ENCODE measurements around the gene GABRR3. TPM values are rescaled to one million over a fixed set of nuclear protein-coding genes. Genes with fewer than 3 reads are reported as not detected.

Gene GABRR3
- not detected for polyA plus RNA-seq (2013, experiment 1 of 2)
- polyA plus RNA-seq (2013, experiment 2 of 2) = under 0.01 TPM

DNA sequence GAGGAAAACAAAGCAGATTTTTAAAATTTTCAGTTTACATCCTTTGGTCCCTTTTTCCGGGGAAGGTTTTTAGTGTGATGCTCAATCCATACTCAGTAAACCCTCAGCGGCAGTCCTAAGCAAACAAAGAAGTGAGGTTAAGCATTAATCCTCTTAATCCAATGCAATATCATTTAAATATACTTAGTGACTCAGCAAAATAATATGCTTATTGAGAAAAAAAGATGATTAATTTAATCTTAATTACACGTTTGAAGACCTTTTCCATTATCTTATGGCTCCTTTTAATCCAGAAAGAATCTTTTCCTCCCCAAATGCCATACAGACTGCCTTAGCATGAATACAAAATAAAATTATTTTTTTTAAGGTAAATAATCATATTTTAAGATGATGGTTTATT is at the start of gene GABRR3:
GABRR3 (minus strand) TSS at position 108 of the 400 bp plus-strand sequence. CDS start 328 bp downstream, outside the sequence.
- no peak within 1 kb of the TSS for H3K56ac ChIP-seq (ENCODE audit: low read length)
- WGBS (ENCODE audit: extremely low coverage, insufficient coverage, low lambda C conversion rate) = no CpG with 5 or more reads among the region's 3 CpGs
- H2AK5ac ChIP-seq (ENCODE audit: low read length) = no peak within 1 kb of the TSS
- H3K36me3 ChIP-seq (ENCODE audit: control insufficient read depth, insufficient read depth, low read length) = no peaks in the 10 kb centered on the region
- H4K5ac ChIP-seq (ENCODE audit: low read length) = no peak within 1 kb of the TSS
- H3K9ac ChIP-seq (ENCODE audit: low read length) = no peak within 1 kb of the TSS
- no peak within 1 kb of the TSS for H3K27ac ChIP-seq (ENCODE audit: low read depth, low read length)
- no peak within 1 kb of the TSS for H2BK15ac ChIP-seq (replicated peaks; ENCODE audit: low read depth)
- no peaks in the 10 kb centered on the region for H3K79me2 ChIP-seq (ENCODE audit: control insufficient read depth, insufficient read depth, low read length)
- H3K27me3 ChIP-seq (ENCODE audit: insufficient read depth, low read length, poor library complexity) = no peaks in the 10 kb centered on the region
- no peak within 1 kb of the TSS for H2BK120ac ChIP-seq (ENCODE audit: low read depth, low read length)
- no peak within 1 kb of the TSS for H3K18ac ChIP-seq (ENCODE audit: low read length)
- H3K4me3 ChIP-seq (ENCODE audit: low read length) = no peak within 1 kb of the TSS
- H3K79me1 ChIP-seq (ENCODE audit: low read length) = no peaks in the 10 kb centered on the region
- DNase-seq = no peak
- no peak within 1 kb of the TSS for H2BK5ac ChIP-seq (ENCODE audit: low read length)
- no peak within 1 kb of the TSS for H3K4me2 ChIP-seq (ENCODE audit: low read length)
- no peak within 1 kb of the TSS for H3K23ac ChIP-seq (ENCODE audit: low read length)
- no peak within 1 kb of the TSS for H4K8ac ChIP-seq (ENCODE audit: low read depth, low read length)
- H3K4ac ChIP-seq (ENCODE audit: low read depth, low read length) = no peak within 1 kb of the TSS
- H3K4me1 ChIP-seq (ENCODE audit: control insufficient read depth, low read depth, low read length) = no peaks in the 10 kb centered on the region

DNA sequence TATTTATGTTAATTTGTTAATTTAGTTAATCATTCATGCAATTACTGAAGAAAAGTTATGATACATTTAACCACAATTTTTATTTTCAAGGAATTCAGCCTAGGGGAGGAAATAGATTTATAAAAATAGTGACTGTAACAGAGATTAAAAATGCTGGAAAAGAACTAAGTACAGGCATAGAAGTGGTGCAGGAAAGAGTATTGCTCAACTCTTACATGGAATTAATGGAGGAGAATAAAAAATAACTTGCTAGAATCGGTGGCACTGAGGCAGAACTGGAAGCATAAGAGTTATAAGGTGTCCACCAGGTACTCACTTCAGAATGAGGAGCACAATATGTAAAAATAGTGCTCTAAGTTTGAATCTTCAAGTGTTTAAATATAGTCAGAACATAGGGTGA is 38.4 kb upstream of the GABRR3 start:
- H3K27me3 ChIP-seq (ENCODE audit: insufficient read depth, low read length, poor library complexity) = no peaks in the 10 kb centered on the region
- H4K8ac ChIP-seq (ENCODE audit: low read depth, low read length) = no peak overlapping the region
- no CpG with 5 or more reads among the region's 1 CpG for WGBS (ENCODE audit: extremely low coverage, insufficient coverage, low lambda C conversion rate)
- H3K4me1 ChIP-seq (ENCODE audit: control insufficient read depth, low read depth, low read length) = no peaks in the 10 kb centered on the region
- H3K9ac ChIP-seq (ENCODE audit: low read length) = no peak overlapping the region
- no peak overlapping the region for H3K56ac ChIP-seq (ENCODE audit: low read length)
- H3K4ac ChIP-seq (ENCODE audit: low read depth, low read length) = no peak overlapping the region
- no peak overlapping the region for H2BK5ac ChIP-seq (ENCODE audit: low read length)
- no peak overlapping the region for H3K4me2 ChIP-seq (ENCODE audit: low read length)
- DNase-seq = no peak
- no peak overlapping the region for H3K27ac ChIP-seq (ENCODE audit: low read depth, low read length)
- no peaks in the 10 kb centered on the region for H3K79me2 ChIP-seq (ENCODE audit: control insufficient read depth, insufficient read depth, low read length)
- no peak overlapping the region for H3K18ac ChIP-seq (ENCODE audit: low read length)
- no peaks in the 10 kb centered on the region for H3K36me3 ChIP-seq (ENCODE audit: control insufficient read depth, insufficient read depth, low read length)
- H2BK15ac ChIP-seq (replicated peaks; ENCODE audit: low read depth) = no peak overlapping the region
- H3K23ac ChIP-seq (ENCODE audit: low read length) = no peak overlapping the region
- no peak overlapping the region for H2BK120ac ChIP-seq (ENCODE audit: low read depth, low read length)
- no peak overlapping the region for H4K5ac ChIP-seq (ENCODE audit: low read length)
- H2AK5ac ChIP-seq (ENCODE audit: low read length) = no peak overlapping the region
- H3K79me1 ChIP-seq (ENCODE audit: low read length) = no peaks in the 10 kb centered on the region
- no peak overlapping the region for H3K4me3 ChIP-seq (ENCODE audit: low read length)

DNA sequence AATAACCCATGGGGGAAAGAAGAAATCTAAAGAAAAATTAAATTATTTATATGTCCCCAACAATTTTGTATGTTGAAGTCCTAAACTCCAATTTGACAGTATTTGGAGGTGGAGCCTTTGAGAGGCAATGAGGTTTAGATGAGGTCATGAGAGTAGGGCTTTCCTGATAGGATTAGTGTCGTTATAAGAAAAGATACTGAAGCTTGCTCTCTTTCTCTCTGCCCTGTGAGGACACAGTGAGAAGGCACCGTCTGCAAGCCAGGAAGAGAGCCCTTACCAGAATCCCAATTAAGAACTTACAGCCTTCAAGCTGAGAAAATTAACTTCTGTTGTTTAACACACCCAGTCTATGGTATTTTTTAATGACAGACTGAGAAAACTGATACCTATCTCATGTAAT is 35.7 kb upstream of the GABRR3 start:
- no peaks in the 10 kb centered on the region for H3K36me3 ChIP-seq (ENCODE audit: control insufficient read depth, insufficient read depth, low read length)
- H3K4ac ChIP-seq (ENCODE audit: low read depth, low read length) = no peak overlapping the region
- no peak overlapping the region for H2BK120ac ChIP-seq (ENCODE audit: low read depth, low read length)
- no peaks in the 10 kb centered on the region for H3K4me1 ChIP-seq (ENCODE audit: control insufficient read depth, low read depth, low read length)
- no peak overlapping the region for H3K23ac ChIP-seq (ENCODE audit: low read length)
- H3K56ac ChIP-seq (ENCODE audit: low read length) = no peak overlapping the region
- no CpG with 5 or more reads among the region's 2 CpGs for WGBS (ENCODE audit: extremely low coverage, insufficient coverage, low lambda C conversion rate)
- no peak overlapping the region for H2BK15ac ChIP-seq (replicated peaks; ENCODE audit: low read depth)
- H3K18ac ChIP-seq (ENCODE audit: low read length) = no peak overlapping the region
- no peak overlapping the region for H4K8ac ChIP-seq (ENCODE audit: low read depth, low read length)
- H3K9ac ChIP-seq (ENCODE audit: low read length) = no peak overlapping the region
- H3K4me2 ChIP-seq (ENCODE audit: low read length) = no peak overlapping the region
- H4K5ac ChIP-seq (ENCODE audit: low read length) = no peak overlapping the region
- H3K79me1 ChIP-seq (ENCODE audit: low read length) = no peaks in the 10 kb centered on the region
- H3K27ac ChIP-seq (ENCODE audit: low read depth, low read length) = no peak overlapping the region
- H3K27me3 ChIP-seq (ENCODE audit: insufficient read depth, low read length, poor library complexity) = no peaks in the 10 kb centered on the region
- no peak overlapping the region for H2BK5ac ChIP-seq (ENCODE audit: low read length)
- H3K4me3 ChIP-seq (ENCODE audit: low read length) = no peak overlapping the region
- H2AK5ac ChIP-seq (ENCODE audit: low read length) = no peak overlapping the region
- DNase-seq = peak; percentile 52
- H3K79me2 ChIP-seq (ENCODE audit: control insufficient read depth, insufficient read depth, low read length) = no peaks in the 10 kb centered on the region

DNA sequence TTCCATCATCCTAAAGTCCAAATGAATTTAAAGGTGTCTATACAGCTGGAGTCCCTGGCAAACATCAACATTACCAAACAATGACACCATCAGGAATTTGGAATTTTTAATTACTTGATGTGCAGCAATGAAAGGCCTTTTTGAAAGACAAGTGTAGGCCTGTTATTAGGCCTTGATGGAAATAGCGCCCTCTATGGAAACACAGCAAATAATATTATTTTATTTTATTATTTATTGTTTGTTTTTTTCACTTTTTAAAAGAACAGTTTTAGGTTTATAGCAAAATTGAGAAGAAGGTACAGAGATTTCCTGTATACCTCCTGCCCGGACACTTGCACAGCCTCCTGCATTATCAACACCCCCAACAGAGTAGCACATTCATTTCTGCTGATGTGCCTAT is 33.7 kb upstream of the GABRR3 start:
- no peak overlapping the region for H4K5ac ChIP-seq (ENCODE audit: low read length)
- no peak overlapping the region for H3K27ac ChIP-seq (ENCODE audit: low read depth, low read length)
- no peaks in the 10 kb centered on the region for H3K27me3 ChIP-seq (ENCODE audit: insufficient read depth, low read length, poor library complexity)
- no peak overlapping the region for H2BK120ac ChIP-seq (ENCODE audit: low read depth, low read length)
- no peak overlapping the region for H2AK5ac ChIP-seq (ENCODE audit: low read length)
- no peaks in the 10 kb centered on the region for H3K4me1 ChIP-seq (ENCODE audit: control insufficient read depth, low read depth, low read length)
- no peak overlapping the region for H2BK15ac ChIP-seq (replicated peaks; ENCODE audit: low read depth)
- H3K18ac ChIP-seq (ENCODE audit: low read length) = no peak overlapping the region
- H3K23ac ChIP-seq (ENCODE audit: low read length) = no peak overlapping the region
- H3K79me2 ChIP-seq (ENCODE audit: control insufficient read depth, insufficient read depth, low read length) = no peaks in the 10 kb centered on the region
- no CpG with 5 or more reads among the region's 2 CpGs for WGBS (ENCODE audit: extremely low coverage, insufficient coverage, low lambda C conversion rate)
- H4K8ac ChIP-seq (ENCODE audit: low read depth, low read length) = no peak overlapping the region
- H3K79me1 ChIP-seq (ENCODE audit: low read length) = no peaks in the 10 kb centered on the region
- H3K4ac ChIP-seq (ENCODE audit: low read depth, low read length) = no peak overlapping the region
- no peak for DNase-seq
- H3K9ac ChIP-seq (ENCODE audit: low read length) = no peak overlapping the region
- no peak overlapping the region for H3K56ac ChIP-seq (ENCODE audit: low read length)
- H3K4me2 ChIP-seq (ENCODE audit: low read length) = no peak overlapping the region
- no peaks in the 10 kb centered on the region for H3K36me3 ChIP-seq (ENCODE audit: control insufficient read depth, insufficient read depth, low read length)
- no peak overlapping the region for H3K4me3 ChIP-seq (ENCODE audit: low read length)
- no peak overlapping the region for H2BK5ac ChIP-seq (ENCODE audit: low read length)

DNA sequence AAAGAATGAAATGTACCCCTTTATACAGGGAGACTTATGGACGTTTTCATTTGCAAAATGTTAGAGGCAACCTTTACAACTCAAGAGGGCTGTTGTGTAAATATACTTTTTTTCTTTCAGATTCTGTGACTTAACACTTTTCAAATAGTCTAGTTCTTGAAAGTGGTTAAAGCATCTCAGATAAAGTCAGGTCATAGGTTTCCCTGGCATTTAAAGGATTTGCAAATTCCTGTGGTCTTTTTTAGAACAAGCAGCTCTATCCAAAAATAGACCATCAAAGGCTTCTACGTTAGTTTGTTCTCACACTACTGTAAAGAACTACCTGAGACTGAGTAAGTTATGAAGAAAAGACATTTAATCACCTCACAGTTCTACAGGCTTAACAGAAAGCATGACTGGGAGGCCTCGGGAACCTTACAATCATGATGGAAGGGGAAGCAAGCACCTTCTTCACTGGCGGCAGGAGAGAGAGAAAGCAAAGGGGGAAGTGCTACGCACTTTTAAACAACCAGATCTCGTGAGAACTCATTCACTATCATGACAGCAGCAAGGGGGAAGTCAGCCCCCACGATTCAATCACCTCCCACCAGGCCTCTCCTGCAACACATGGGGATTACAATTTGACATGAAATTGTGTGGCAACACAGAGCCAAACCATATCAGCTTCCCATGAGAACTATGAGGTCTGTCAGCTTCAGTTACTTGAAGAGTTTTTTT is 23.3 kb upstream of the GABRR3 start:
- WGBS (ENCODE audit: extremely low coverage, insufficient coverage, low lambda C conversion rate) = no CpG with 5 or more reads among the region's 7 CpGs
- no peak overlapping the region for H3K9ac ChIP-seq (ENCODE audit: low read length)
- H3K36me3 ChIP-seq (ENCODE audit: control insufficient read depth, insufficient read depth, low read length) = no peaks in the 10 kb centered on the region
- no peak overlapping the region for H4K5ac ChIP-seq (ENCODE audit: low read length)
- H3K4ac ChIP-seq (ENCODE audit: low read depth, low read length) = no peak overlapping the region
- no peak for DNase-seq
- no peak overlapping the region for H4K8ac ChIP-seq (ENCODE audit: low read depth, low read length)
- no peak overlapping the region for H3K18ac ChIP-seq (ENCODE audit: low read length)
- H3K27ac ChIP-seq (ENCODE audit: low read depth, low read length) = no peak overlapping the region
- no peaks in the 10 kb centered on the region for H3K79me1 ChIP-seq (ENCODE audit: low read length)
- H3K56ac ChIP-seq (ENCODE audit: low read length) = no peak overlapping the region
- no peak overlapping the region for H3K4me2 ChIP-seq (ENCODE audit: low read length)
- no peaks in the 10 kb centered on the region for H3K27me3 ChIP-seq (ENCODE audit: insufficient read depth, low read length, poor library complexity)
- no peak overlapping the region for H2AK5ac ChIP-seq (ENCODE audit: low read length)
- no peaks in the 10 kb centered on the region for H3K4me1 ChIP-seq (ENCODE audit: control insufficient read depth, low read depth, low read length)
- no peak overlapping the region for H2BK15ac ChIP-seq (replicated peaks; ENCODE audit: low read depth)
- H2BK120ac ChIP-seq (ENCODE audit: low read depth, low read length) = no peak overlapping the region
- no peaks in the 10 kb centered on the region for H3K79me2 ChIP-seq (ENCODE audit: control insufficient read depth, insufficient read depth, low read length)
- H3K4me3 ChIP-seq (ENCODE audit: low read length) = no peak overlapping the region
- H3K23ac ChIP-seq (ENCODE audit: low read length) = no peak overlapping the region
- H2BK5ac ChIP-seq (ENCODE audit: low read length) = no peak overlapping the region

DNA sequence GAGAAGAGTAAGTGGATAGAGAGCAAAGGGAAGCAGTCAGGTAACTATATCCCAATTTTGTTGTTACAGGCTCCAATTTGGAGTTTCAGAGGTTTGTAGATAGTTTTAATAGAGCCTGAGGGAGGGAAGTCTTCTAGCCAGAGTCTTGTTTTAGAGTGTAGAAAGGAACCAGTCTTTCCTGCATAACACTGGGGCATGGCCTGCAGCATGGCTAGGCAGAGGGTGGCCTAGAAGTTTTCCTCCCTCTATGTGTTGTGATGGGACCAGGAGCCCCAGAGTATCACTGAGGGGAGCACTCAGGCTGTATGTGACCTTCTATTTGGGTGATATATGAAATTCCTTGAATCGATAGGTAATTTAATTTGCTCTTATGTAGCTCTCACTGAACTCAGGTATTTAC is 22.5 kb upstream of the GABRR3 start:
- Histone ChIP-seq H3K4me1 (ENCODE audit: control insufficient read depth, low read depth, low read length) (no peaks in the 10 kb centered on the region), H3K9ac (ENCODE audit: low read length) (no peak overlapping the region), H4K5ac (ENCODE audit: low read length) (no peak overlapping the region), H3K79me1 (ENCODE audit: low read length) (no peaks in the 10 kb centered on the region), H3K79me2 (ENCODE audit: control insufficient read depth, insufficient read depth, low read length) (no peaks in the 10 kb centered on the region), H3K56ac (ENCODE audit: low read length) (no peak overlapping the region), H4K8ac (ENCODE audit: low read depth, low read length) (no peak overlapping the region), H3K4me2 (ENCODE audit: low read length) (no peak overlapping the region), H3K18ac (ENCODE audit: low read length) (no peak overlapping the region), H3K4me3 (ENCODE audit: low read length) (no peak overlapping the region), H2BK5ac (ENCODE audit: low read length) (no peak overlapping the region), H3K23ac (ENCODE audit: low read length) (no peak overlapping the region), H3K27me3 (ENCODE audit: insufficient read depth, low read length, poor library complexity) (no peaks in the 10 kb centered on the region), H3K27ac (ENCODE audit: low read depth, low read length) (no peak overlapping the region), H3K4ac (ENCODE audit: low read depth, low read length) (no peak overlapping the region), H3K36me3 (ENCODE audit: control insufficient read depth, insufficient read depth, low read length) (no peaks in the 10 kb centered on the region), H2BK15ac (replicated peaks; ENCODE audit: low read depth) (no peak overlapping the region), H2BK120ac (ENCODE audit: low read depth, low read length) (no peak overlapping the region), H2AK5ac (ENCODE audit: low read length) (no peak overlapping the region)
- WGBS (ENCODE audit: extremely low coverage, insufficient coverage, low lambda C conversion rate) = no CpG with 5 or more reads among the region's 1 CpG
- DNase-seq = no peak

Data from mesendoderm (in vitro differentiated cells).